Neural cell (in vitro differentiated cells): ENCODE measurements around the gene KRTAP5-8. TPM values are rescaled to one million over a fixed set of nuclear protein-coding genes. Genes with fewer than 3 reads are reported as not detected.
"Not testable (repeated sequence)": the region's sequence is repeated elsewhere in the genome, so short reads cannot be mapped to it uniquely, and the experiment has no call there.

ENCODE experiments used
- H2AFZ ChIP-seq: fragments of 200-600, 300-800 bp; sonication (generic), shearing (Covaris generic); 2 replicates; pipeline ENCODE4 v1.6.0; 2014; ENCODE audit warnings: low read depth, mild to moderate bottlenecking, antibody characterized with exemption, low read length, moderate library complexity
- H3F3A ChIP-seq: fragments of 200-600 bp; shearing (Covaris generic); 2 replicates; pipeline ENCODE4 v1.6.1; 2016; ENCODE audit warnings: mild to moderate bottlenecking, moderate library complexity, mixed read lengths, antibody characterized with exemption, low read length; ENCODE audit not compliant: insufficient read depth, poor library complexity, severe bottlenecking
- H3K27ac ChIP-seq: fragments of 200-600, 300-800 bp; sonication (generic), shearing (Covaris generic); 2 replicates; pipeline ENCODE4 v1.5.1; 2014; ENCODE audit warnings: mild to moderate bottlenecking, low read length, moderate library complexity
- H3K27me3 ChIP-seq: fragments of 300-800, 200-600 bp; sonication (generic), shearing (Covaris generic); 2 replicates; pipeline ENCODE4 v1.6.0; 2014; ENCODE audit warnings: mild to moderate bottlenecking, low read depth, low read length, moderate library complexity; ENCODE audit not compliant: insufficient read depth
- H3K36me3 ChIP-seq: fragments of 300-800, 200-600 bp; sonication (generic), shearing (Covaris generic); 2 replicates; pipeline ENCODE4 v1.5.1; 2014; ENCODE audit warnings: mild to moderate bottlenecking, antibody characterized with exemption, low read length, moderate library complexity; ENCODE audit not compliant: insufficient read depth
- H3K4me2 ChIP-seq: fragments of 300-800, 200-600 bp; sonication (generic), shearing (Covaris generic); 2 replicates; pipeline ENCODE4 v1.6.0; 2014; ENCODE audit warnings: mild to moderate bottlenecking, low read length
- H3K4me3 ChIP-seq: fragments of 300-800, 200-600 bp; sonication (generic), shearing (Covaris generic); 2 replicates; pipeline ENCODE4 v1.5.1; 2014; ENCODE audit warnings: mild to moderate bottlenecking, low read length, moderate library complexity
- H3K79me2 ChIP-seq: fragments of 200-600 bp; shearing (Covaris generic); replicated peaks from 2 replicates; pipeline ENCODE4 v1.6.0; 2014; ENCODE audit warnings: mild to moderate bottlenecking, low read length, moderate library complexity; ENCODE audit not compliant: insufficient read depth
- H3K9ac ChIP-seq: fragments of 300-800, 200-600 bp; sonication (generic), shearing (Covaris generic); 2 replicates; pipeline ENCODE4 v1.6.1; 2016; ENCODE audit warnings: mild to moderate bottlenecking, low read length, mixed read lengths
- H3K9me2 ChIP-seq: fragments of 200-600 bp; shearing (Covaris generic); 2 replicates; pipeline ENCODE4 v1.6.1; 2016; ENCODE audit warnings: mild to moderate bottlenecking, low read length, mixed read lengths; ENCODE audit not compliant: insufficient read depth
- H3K9me3 ChIP-seq: fragments of 200-600, 300-800 bp; sonication (generic), shearing (Covaris generic); 2 replicates; pipeline ENCODE4 v1.6.1; 2016; ENCODE audit warnings: mild to moderate bottlenecking, mixed run types, low read length, moderate library complexity, mixed read lengths
- H4K20me1 ChIP-seq: fragments of 200-600 bp; shearing (Covaris generic); 2 replicates; pipeline ENCODE4 v1.6.1; 2016; ENCODE audit warnings: mild to moderate bottlenecking, mixed run types; ENCODE audit not compliant: insufficient read depth
- CTCF ChIP-seq: fragments of 450-650 bp; IDR thresholded peaks from 2 replicates; pipeline ENCODE4 v1.5.1; 2014; ENCODE audit warnings: antibody characterized with exemption, mild to moderate bottlenecking, moderate library complexity; ENCODE audit not compliant: poor library complexity, severe bottlenecking
- EP300 ChIP-seq: fragments of 450-650 bp; conservative IDR thresholded peaks from 2 replicates; pipeline ENCODE4 v1.6.1; 2014; ENCODE audit warnings: antibody characterized with exemption, mild to moderate bottlenecking, moderate library complexity; ENCODE audit not compliant: poor library complexity, severe bottlenecking
- EZH2 ChIP-seq: fragments of 200-600, 300-800 bp; shearing (Covaris generic), sonication (generic); IDR thresholded peaks from 2 replicates; pipeline ENCODE4 v1.6.1; 2014; ENCODE audit warnings: antibody characterized with exemption, low read length, borderline replicate concordance, mild to moderate bottlenecking; ENCODE audit not compliant: insufficient read depth, poor library complexity, severe bottlenecking
- MXI1 ChIP-seq: fragments of 450-650 bp; conservative IDR thresholded peaks from 2 replicates; pipeline ENCODE4 v1.6.1; 2014; ENCODE audit warnings: antibody characterized with exemption, mild to moderate bottlenecking; ENCODE audit not compliant: poor library complexity, severe bottlenecking
- POLR2AphosphoS5 ChIP-seq: IDR thresholded peaks from 2 replicates; pipeline ENCODE4 v1.6.1; 2012
- RAD21 ChIP-seq: fragments of 450-650 bp; conservative IDR thresholded peaks from 2 replicates; pipeline ENCODE4 v1.6.1; 2014; ENCODE audit warnings: antibody characterized with exemption, mild to moderate bottlenecking, moderate library complexity
- REST ChIP-seq: IDR thresholded peaks from 2 replicates; pipeline ENCODE4 v1.6.1; 2012; ENCODE audit warnings: borderline replicate concordance
- SMC3 ChIP-seq: fragments of 450-650 bp; conservative IDR thresholded peaks from 2 replicates; pipeline ENCODE4 v1.6.1; 2014; ENCODE audit warnings: antibody characterized with exemption, mild to moderate bottlenecking, moderate library complexity; ENCODE audit not compliant: poor library complexity
- TAF1 ChIP-seq: IDR thresholded peaks from 2 replicates; pipeline ENCODE4 v1.6.1; 2012; ENCODE audit warnings: low read depth
- polyA minus RNA-seq: library from RNA; depleted of rRNA, polyadenylated mRNA; stranded (reverse); fragments of >200 nt; gene quantifications from 2 replicates; pipeline ENCODE4 v1.2.3, GENCODE V29; 2014
- polyA plus RNA-seq: library from polyadenylated mRNA; depleted of rRNA; stranded (reverse); fragments of >200 nt; gene quantifications from 2 replicates; pipeline ENCODE4 v1.2.3, GENCODE V29; 2014

KRTAP5-8 gene
- polyA plus RNA-seq (not detected in 2 replicates), polyA minus RNA-seq (not detected in 2 replicates)

- not testable (repeated sequence) for H2AFZ ChIP-seq, H3K9me3 ChIP-seq, H3K4me3 ChIP-seq, H3K27me3 ChIP-seq, H3K36me3 ChIP-seq, H3K27ac ChIP-seq, H3K4me2 ChIP-seq, H3F3A ChIP-seq, H3K9me2 ChIP-seq, H3K9ac ChIP-seq, H3K79me2 ChIP-seq, H4K20me1 ChIP-seq
These were observed at the start of gene KRTAP5-8 for GRCh38 chr11:71537977-71538665. Gene KRTAP5-8, plus strand, starts transcription at chr11:71538025. Its CDS starts 31 bp downstream, at chr11:71538056.

GRCh38 chr11:71488681-71489270 is 49.0 kb upstream of the KRTAP5-8 start:
- H3K9ac ChIP-seq = no peak overlapping the region

More at GRCh38 chr11:71488681-71489270, 49.0 kb upstream of the KRTAP5-8 start:
- Histone ChIP-seq H3K27ac (no peak overlapping the region), H3K4me3 (no peak overlapping the region), H3F3A (no peaks in the 10 kb centered on the region), H3K4me2 (no peak overlapping the region), H2AFZ (no peak overlapping the region), H3K27me3 (no peaks in the 10 kb centered on the region), H3K79me2 (no peaks in the 10 kb centered on the region), H3K9me3 (no peaks in the 10 kb centered on the region), H3K36me3 (no peaks in the 10 kb centered on the region), H3K9me2 (no peaks in the 10 kb centered on the region), H4K20me1 (no peaks in the 10 kb centered on the region)
- TF ChIP-seq RAD21 = no peak
- no peak for TF ChIP-seq TAF1
- no peak for TF ChIP-seq MXI1
- no peak for TF ChIP-seq CTCF
- no peak for TF ChIP-seq EZH2
- TF ChIP-seq EP300 = no peak
- no peak for TF ChIP-seq POLR2AphosphoS5
- no peak for TF ChIP-seq REST
- no peak for TF ChIP-seq SMC3
